Measurements from ENCODE around the gene ASH1L. TPM values are rescaled to one million over a fixed set of nuclear protein-coding genes. Genes with fewer than 3 reads are reported as not detected.
A peak's percentile ranks its signal among the peaks of the same experiment; 100 is the strongest.

ASH1L gene
- total RNA-seq, 1 donor: 44.8 TPM

DNA sequence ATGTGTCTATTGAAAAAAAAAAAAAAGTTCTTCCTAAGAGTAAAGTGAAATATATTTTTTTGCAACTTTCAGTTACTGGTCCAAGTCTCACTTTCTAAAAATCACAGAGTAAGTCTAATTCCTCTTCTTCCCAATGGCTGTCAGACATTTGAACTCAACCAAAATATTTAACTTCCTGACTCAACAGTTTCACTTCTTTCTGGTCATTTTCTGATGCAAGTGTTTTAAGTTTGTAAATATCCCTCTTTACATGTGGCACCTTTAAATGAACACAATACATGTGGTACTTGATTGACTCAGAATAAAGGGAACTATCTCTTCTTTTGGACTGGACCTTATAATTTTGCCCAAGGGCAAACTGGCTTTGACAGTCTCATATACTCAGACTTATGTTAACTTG lies 76.7 kb downstream of the ASH1L start:
- no peak overlapping the region for H3K4me3 ChIP-seq (ENCODE audit: low read depth, low read length)
- TF ChIP-seq CTCF (IDR thresholded peaks at IDR 0.05; ENCODE audit: insufficient read depth, low read length): no peak
- peak; percentile 27 for DNase-seq (ENCODE audit: low read depth)

GRCh38 chr1:155485222-155485621 lies 77.4 kb downstream of the ASH1L start:
- no peak for TF ChIP-seq CTCF (IDR thresholded peaks at IDR 0.05; ENCODE audit: insufficient read depth, low read length)
- H3K4me3 ChIP-seq (ENCODE audit: low read depth, low read length): no peak overlapping the region
- no peak for DNase-seq (ENCODE audit: low read depth)

- DNase-seq (ENCODE audit: low read depth): peak; percentile 51
- no peak for TF ChIP-seq CTCF (IDR thresholded peaks at IDR 0.05; ENCODE audit: insufficient read depth, low read length)
- H3K4me3 ChIP-seq (ENCODE audit: low read depth, low read length): no peak overlapping the region
Measured at GRCh38 chr1:155481741-155482241, 80.8 kb downstream of the ASH1L start.

GRCh38 chr1:155479205-155479604 lies 83.4 kb downstream of the ASH1L start:
- peak; percentile 42 for DNase-seq (ENCODE audit: low read depth)
- TF ChIP-seq CTCF (IDR thresholded peaks at IDR 0.05; ENCODE audit: insufficient read depth, low read length): no peak
- H3K4me3 ChIP-seq (ENCODE audit: low read depth, low read length): no peak overlapping the region

GRCh38 chr1:155478270-155478852 lies 84.2 kb downstream of the ASH1L start:
- no peak for DNase-seq (ENCODE audit: low read depth)
- H3K4me3 ChIP-seq (ENCODE audit: low read depth, low read length): no peak overlapping the region
- TF ChIP-seq CTCF (IDR thresholded peaks at IDR 0.05; ENCODE audit: insufficient read depth, low read length): no peak

DNA sequence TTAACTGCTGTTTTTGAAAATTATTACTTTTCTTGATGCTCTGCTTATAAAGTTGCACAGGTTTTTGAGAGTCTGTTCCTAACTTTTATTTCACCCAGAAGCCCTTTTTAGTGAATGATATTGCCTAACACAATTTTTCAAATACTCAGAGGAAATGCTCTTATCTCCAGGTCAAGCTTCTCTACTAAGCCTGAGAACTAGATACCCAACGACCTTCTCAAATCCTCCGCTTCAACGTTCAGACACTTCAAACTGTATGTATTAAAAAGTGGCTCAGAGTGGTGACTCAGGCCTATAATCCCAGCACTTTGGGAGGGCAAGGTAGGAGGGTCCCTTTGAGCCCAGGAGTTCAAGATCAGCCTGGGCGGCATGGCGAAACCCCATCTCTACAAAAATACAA lies 88.5 kb downstream of the ASH1L start:
- DNase-seq (ENCODE audit: low read depth): no peak
- no peak overlapping the region for H3K4me3 ChIP-seq (ENCODE audit: low read depth, low read length)
- no peak for TF ChIP-seq CTCF (IDR thresholded peaks at IDR 0.05; ENCODE audit: insufficient read depth, low read length)

Measured in fibroblast of the aortic adventitia (primary cell).